Measurements from ENCODE around the gene RCBTB2.

Gene RCBTB2

GRCh38 chr13:48562296-48563066, 29.6 kb upstream of the RCBTB2 start:
- no peak for DNase-seq

GRCh38 chr13:48561466-48562235, 28.8 kb upstream of the RCBTB2 start:
- no peak for DNase-seq

- DNase-seq, result no peak
Measured at GRCh38 chr13:48560657-48561337, 27.9 kb upstream of the RCBTB2 start.

GRCh38 chr13:48559638-48560320, 26.9 kb upstream of the RCBTB2 start:
- DNase-seq, result no peak

GRCh38 chr13:48556817-48557216, 23.9 kb upstream of the RCBTB2 start:
- DNase-seq, result no peak

GRCh38 chr13:48555441-48555840, 22.6 kb upstream of the RCBTB2 start:
- DNase-seq, result no peak

- DNase-seq, result no peak
Measured at GRCh38 chr13:48551329-48551728, 18.4 kb upstream of the RCBTB2 start.

GRCh38 chr13:48549658-48550057, 16.8 kb upstream of the RCBTB2 start:
- DNase-seq, result no peak

- no peak for DNase-seq
Measured at GRCh38 chr13:48547663-48548092, 14.8 kb upstream of the RCBTB2 start.

GRCh38 chr13:48545608-48546007, 12.7 kb upstream of the RCBTB2 start:
- no peak for DNase-seq

- peak; percentile 81 for DNase-seq
Measured at GRCh38 chr13:48542581-48543341, 9.9 kb upstream of the RCBTB2 start.

GRCh38 chr13:48542138-48542537, 9.3 kb upstream of the RCBTB2 start:
- DNase-seq, result no peak

GRCh38 chr13:48539550-48539949, 6.7 kb upstream of the RCBTB2 start:
- DNase-seq, result no peak

GRCh38 chr13:48536621-48537250, 3.9 kb upstream of the RCBTB2 start:
- no peak for DNase-seq

- no peak for DNase-seq
Measured at GRCh38 chr13:48535766-48536165, 2.9 kb upstream of the RCBTB2 start.

- DNase-seq, result no peak
Measured at GRCh38 chr13:48534911-48535501, 2.1 kb upstream of the RCBTB2 start.

- DNase-seq, result no peak
Measured at GRCh38 chr13:48533961-48534600, 1.2 kb upstream of the RCBTB2 start.

GRCh38 chr13:48532256-48532505, 699 bp downstream of the RCBTB2 start:
- DNase-seq, result no peak

- no peak for DNase-seq
Measured at GRCh38 chr13:48531416-48532255, 1.2 kb downstream of the RCBTB2 start.

- DNase-seq, result no peak
Measured at GRCh38 chr13:48530833-48531232, 2.0 kb downstream of the RCBTB2 start.

All from retina (tissue), 1 donor.